ENCODE data around the gene DUS1L.

Gene DUS1L

DNA sequence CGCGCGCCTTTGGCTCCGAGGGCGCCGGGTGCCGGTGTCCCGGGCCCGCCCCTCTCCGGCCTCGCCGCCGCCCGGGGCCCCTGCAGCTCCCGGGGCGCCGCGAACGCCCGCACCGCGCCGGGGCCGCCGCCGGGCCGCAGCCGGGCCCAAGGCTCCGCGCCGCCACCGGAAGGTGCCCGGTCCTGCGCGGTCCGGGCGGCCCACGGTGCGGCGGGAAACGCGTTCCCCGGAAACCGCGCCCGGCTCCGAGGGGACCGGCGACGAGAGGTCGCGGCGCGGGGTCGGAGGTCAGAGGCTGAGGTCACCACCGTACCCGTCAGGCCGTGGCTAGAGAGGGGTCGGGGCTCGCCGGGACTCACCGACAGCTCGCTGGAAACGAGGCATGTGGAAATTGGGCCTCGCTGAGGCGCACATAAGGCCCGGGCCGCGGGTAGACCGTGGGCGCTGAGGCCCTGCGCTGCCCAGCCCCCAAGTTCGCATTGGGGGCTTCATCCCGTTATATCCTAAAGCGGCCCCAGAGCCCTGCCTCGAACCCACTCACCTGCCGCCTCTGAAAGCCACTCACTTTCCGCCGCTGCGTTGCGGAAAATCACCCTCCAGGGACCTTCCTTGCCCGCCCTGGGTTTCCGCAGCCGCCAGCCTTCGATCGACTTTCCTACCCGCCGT lies at the start of gene DUS1L:
Gene DUS1L, minus strand, starts transcription at position 167 of the 666 bp plus-strand sequence. CDS start 745 bp downstream, outside the sequence.
- peak; percentile 2 for DNase-seq

DNA sequence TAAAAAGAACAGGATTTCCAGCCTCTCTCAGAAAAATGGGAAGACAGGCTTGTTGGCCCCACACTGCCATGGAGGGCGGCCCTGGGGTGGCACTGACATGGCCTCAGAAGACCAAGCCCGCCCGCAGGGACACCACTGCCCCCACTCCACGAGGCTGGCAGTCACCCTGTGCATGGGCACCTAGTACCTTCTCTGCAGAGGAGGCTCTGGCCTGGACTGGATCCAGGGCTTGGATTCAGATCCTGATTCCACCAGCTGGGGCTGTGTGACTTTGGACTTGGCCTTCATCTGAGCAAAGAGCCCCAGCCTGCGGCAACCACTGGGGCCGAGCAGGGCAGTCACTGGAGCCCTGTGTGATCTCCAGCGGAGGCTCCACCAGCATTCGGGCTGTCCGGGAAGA lies 49.3 kb upstream of the DUS1L start:
- DNase-seq, result no peak

DNA sequence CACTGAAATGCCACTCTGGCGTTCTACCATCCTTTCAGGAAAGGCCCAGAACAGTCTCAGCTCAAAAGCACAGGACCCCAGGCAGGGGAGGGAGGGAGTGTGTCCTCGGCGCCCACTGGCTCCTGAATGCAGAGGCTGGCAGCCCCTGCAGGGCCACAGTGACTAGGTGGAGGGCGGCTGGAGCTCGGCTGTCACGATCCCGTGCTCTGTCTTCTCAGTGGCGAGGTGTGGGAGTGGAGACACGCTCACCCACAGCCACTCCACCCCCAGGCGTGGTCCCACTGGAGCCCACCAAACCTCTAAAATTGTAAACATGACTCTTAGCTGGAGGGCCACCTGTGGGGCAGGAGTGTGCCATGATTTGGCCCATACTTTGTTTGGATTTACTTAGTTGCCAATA lies 48.8 kb upstream of the DUS1L start:
- DNase-seq, result no peak

DNA sequence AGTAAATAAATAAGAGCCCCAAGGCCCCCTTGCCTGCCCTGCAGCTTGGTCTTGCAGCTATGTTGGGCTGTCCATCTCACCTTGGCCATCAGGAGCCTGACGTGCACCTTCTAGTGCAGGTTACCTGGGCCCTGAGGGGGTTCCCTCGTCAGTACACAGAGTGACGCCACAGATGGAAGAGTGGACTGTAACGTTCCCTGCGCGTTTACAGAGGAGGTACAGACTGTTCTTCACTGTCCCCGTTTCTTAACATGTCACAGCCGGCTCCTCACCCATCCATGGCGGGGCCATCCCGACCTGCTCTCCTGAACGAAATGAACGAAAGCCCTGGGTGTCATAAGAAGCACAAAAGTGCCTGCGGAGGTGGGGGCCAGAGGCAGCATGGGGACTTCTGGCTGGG lies 48.3 kb upstream of the DUS1L start:
- no peak for DNase-seq

DNA sequence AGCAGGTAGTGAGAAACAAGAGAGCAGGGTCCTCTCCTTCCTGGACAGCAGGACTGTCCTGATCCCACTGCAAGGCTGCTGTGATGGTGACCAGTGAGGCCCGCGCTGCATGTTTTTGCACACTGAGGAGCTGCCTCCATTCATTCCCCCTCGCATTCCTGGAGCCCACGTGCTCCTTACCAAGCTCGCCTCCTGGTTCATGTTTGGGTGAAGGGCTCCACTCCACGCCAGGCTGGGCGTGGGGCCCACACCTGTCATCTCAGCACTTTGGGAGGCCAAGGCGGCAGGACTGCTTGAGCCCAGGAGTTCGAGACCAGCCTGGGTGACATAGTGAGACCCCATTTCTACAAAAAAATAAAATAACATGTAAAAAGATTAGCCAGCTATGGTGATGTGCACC lies 47.8 kb upstream of the DUS1L start:
- no peak for DNase-seq

DNA sequence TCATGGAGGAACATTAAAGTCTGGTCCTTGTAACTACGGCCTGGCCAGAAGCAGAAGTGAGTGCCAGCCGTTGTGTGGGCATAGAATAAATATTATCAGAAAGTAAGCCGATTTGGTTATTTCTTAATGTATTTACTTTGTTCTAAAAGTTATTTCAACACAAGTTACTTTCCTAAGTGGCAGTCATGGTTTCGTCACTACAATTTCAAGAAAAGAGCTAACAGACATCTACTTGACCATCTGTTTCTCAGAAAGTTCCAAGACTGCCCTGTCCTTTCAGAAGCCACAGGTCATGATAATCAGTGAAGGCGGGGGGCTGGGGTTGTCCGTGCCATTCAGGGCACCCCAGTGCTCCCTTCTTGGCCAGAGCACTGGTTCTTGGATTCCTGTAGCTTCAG lies 47.3 kb upstream of the DUS1L start:
- DNase-seq, result no peak

DNA sequence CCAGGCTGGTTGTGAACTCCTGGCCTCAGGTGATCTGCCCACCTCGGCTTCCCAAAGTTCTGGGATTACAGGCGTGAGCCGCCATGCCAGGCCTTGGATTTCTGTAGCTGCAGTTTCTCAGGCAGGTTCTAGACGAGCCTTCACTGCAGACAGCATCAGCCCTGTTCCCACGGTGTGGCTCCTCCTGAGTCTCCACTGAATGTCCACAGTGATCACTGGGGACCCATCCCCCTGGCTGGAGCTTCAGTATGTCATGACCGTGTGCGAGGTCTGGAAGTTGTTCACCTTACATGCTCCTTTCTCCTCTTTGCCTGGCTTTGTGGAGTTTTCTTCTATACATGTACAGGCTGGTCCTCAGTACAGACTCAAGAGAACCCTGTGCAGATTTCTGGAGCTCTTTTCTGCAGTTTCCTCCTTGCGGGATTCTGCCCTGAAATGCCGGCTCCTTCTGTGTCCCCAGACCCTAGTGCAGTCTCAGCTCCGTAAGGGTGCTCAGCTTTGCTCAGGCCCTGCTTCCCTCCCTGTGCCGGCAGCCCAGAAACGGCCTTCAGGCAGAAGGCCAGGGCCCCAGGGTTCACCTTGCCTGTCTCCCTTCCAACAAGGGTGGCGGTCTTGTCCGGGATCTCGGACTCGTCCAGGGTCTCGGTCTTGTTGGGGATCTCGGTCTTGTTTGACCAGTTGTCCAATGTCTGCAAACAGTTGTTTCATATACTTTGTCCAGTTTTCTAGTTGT lies 46.7 kb upstream of the DUS1L start:
- DNase-seq, result no peak

DNA sequence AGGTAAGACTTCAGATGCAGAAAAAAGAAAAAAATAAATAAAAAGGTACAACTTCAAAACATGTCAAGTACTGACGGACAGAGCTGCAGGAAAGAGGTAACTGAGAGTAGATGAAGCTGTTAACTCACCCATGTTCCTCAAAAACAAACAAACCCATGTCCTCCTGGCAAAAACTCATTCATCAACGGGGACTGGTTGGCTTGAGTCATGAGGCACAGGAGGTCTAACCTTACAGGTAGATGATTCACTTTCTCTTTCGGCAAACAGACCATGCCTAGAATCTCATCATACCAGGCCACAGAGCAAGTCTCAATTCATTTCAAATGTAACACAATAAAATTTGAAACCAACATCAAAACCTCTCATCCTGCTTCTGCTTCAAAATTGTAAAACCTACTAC lies 44.7 kb upstream of the DUS1L start:
- DNase-seq, result no peak

DNA sequence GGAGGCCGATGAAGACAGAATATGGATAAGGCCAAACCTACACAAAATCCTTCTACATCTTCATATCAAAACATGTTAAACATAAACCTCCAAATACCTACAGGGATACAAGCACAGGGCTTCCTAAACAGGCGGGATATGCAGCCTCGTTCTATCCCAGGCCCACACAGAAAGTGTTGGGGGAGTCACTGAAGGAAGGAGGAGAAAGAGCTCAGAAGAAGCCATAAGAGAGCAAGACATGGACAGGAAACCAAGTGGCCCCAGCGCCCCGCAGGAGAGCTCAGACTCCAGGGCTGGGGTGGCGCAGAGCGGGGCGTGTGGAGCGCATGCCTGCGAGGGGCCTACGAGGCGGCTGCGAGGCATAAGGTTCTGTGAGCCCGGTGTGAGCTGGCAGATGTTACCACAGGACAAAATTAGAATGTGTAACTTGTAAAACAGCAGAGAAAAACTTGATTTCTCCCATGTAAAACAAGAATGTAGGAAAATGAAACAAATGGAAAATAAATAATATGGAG lies 43.4 kb upstream of the DUS1L start:
- DNase-seq, result no peak

DNA sequence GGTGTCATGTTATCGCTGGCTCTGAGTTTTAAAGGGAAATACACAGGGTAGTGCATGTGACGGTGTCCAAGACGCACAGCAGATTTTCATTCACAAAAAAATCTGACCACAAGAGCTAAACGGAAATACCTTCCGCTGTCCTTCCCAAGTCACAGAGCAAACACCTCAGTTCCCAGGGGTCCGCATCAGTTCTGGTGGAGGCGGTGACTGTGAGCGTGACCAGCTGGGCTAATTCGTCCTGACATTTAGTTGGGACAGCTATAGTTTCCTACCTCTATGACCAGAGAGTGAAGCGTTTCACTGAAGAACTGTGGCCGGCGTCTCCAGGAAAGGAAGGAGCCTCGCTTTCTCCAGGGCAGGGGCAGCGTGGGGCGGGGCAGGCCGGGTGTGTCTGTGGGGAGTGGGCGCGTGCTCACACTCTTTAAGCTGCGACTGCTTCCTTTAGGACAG lies 42.9 kb upstream of the DUS1L start:
- DNase-seq, result no peak

DNA sequence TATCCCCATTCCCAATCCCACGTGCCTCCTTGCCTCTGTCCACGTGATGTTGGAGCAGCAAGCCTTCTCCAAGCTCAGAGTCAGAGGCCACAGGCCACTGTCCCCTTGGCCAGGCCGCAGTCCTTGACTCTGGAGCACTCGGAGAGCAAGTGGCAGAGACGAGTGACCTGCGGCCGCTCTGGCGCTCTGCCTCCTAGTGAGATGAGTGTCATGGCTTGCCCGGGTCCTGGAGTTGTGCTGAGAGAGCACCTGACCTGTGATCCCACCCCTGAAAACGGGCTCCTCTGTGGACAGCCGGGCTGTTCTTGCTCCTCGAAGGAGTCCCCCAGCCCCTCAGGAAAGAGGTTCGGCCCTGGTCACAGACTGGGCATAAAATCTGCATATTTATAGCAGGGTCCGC lies 42.4 kb upstream of the DUS1L start:
- DNase-seq, result no peak

DNA sequence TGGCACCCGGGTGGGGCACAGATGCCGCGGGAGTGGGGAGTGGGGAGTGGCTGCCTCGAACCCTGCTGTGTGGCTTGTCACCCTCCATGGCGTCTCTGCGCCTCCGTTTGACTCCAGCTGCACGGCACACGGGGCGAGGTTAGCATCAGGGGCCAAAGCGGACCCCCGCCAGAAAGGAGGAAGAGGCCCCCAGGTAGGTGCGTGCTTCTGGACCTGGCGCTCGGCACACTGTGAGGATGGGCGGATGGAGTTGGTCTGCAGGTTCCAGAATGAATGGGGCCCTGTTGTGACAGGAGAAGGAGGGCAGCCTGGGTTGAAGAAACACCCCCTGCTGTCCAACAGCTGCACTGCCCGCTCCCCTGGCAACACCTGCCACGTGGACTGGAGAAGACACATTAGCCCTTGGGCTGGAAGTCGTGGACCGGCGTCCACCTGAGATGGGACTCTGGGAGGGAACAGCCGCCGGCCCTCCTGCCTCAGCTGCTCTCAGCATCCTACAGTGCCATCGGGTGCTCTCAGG lies 41.8 kb upstream of the DUS1L start:
- DNase-seq, result no peak

DNA sequence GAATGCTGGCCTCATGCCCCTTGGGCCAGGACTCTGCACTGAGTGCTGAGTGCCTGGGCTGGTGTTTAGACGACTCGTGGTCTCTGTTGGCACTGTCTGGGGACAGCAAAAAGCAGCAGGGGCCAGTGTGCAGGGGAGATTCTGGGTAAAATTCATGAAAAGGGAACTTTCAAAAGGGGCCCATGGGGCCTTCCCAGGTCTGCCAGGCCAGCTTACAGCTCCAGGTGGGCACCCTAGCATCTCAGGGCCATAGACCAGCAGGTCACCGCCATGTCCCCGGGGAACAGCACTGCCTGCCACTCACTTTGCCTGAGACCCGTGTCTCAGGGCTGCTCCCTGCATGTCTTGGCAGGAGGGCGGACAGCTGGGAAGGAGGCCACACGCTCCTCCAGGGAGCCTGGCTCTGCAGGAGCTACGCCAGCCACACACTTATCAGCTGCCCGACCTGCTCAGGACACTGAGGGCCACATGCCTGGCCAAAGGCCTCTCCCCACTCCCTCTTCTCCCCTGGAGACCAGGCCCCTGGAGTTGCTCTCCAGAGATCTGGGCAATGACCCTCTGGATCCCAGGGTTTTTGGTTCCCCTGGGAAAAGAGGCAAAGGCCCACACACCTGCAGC lies 41.2 kb upstream of the DUS1L start:
- no peak for DNase-seq

DNA sequence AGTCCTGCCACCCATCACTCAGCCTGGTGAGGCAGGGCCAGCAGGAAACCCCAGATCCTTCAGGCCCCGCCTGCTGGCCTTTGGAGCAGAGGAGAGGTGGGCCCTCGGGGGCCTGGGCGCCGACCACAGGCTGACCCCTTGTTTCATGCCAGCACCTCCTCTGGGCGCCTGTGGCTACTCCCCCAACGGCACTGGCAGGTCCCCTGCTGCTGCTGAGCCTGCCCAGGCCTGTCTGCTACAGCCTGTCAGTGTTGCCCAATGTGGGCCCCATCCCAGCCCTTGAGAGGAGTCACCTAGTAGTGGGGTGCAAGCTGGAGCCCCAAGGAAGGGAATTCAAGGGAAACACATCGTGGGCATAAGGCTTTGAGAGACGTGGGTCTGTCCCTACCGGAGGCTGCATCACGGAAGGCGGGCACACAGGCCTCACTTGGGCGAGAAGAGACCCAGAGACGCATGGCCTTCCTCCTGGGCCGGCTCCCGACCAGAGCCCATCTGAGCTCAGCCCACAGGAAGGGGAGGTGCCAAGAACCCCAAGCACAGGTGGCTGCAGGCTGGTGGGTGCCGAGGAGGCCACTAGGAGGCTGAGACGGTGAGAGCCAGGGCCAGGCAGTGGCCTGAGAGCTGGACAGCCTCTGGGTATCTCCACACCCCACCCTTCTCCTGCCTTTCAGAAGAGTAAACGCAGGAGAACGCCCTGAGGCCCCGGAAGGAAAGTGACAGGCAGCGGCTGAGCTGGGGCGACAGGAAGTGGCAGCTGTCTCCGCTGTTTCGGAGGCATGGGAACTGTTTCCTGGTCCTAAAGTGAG lies 40.5 kb upstream of the DUS1L start:
- peak; percentile 47 for DNase-seq

DNA sequence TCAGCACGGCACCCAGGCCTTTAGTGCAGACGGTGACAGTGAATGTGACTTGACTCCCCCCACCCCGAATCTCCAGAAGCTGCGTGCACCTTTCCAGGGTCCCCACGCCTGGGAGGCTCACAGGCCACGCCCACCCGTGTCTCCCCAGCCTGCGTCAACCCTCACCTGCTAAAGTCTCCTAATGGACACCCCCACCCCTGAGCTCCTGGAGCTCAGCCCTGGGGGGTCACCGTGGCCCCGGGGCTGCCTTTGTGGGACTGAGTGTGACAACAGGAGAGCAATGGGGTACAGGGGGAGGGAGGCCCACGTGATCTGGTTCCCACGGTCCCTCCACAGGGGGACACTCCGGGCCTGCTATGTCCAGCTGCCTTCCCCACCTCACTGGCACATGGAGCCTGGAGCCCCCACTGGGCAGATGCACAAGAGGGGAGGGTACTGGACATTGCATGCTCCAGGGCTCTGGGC lies 39.8 kb upstream of the DUS1L start:
- no peak for DNase-seq

DNA sequence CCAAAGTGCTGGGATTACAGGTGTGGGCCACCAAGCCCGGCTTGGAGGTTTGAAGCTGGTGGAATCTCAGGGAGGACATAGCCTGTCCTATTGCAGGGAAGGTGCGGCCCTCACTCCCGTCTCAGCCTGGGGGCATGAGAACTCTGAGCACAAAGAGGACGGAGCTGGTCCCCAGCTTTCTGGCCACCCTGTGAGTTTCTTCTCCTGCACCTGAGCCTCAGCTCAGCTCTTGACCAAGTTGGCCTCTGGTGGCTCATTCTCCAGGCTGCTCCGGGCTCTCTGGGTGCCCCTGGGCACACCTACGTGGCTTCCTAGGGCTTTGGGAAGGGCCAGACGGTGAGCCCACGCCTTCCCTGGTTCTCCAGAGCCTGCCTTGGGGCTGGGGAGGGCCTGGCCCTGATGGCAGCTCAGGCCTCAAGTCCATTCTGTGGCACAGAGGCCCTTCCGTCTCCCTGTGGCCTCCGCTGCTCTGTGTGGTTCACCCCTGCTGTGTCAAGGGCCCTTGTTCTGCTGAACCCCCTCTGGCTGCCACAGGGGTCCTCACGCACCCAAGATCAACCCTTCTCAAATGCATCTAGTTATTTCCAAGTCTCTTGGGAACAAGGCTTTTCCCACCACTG lies 39.3 kb upstream of the DUS1L start:
- no peak for DNase-seq

DNA sequence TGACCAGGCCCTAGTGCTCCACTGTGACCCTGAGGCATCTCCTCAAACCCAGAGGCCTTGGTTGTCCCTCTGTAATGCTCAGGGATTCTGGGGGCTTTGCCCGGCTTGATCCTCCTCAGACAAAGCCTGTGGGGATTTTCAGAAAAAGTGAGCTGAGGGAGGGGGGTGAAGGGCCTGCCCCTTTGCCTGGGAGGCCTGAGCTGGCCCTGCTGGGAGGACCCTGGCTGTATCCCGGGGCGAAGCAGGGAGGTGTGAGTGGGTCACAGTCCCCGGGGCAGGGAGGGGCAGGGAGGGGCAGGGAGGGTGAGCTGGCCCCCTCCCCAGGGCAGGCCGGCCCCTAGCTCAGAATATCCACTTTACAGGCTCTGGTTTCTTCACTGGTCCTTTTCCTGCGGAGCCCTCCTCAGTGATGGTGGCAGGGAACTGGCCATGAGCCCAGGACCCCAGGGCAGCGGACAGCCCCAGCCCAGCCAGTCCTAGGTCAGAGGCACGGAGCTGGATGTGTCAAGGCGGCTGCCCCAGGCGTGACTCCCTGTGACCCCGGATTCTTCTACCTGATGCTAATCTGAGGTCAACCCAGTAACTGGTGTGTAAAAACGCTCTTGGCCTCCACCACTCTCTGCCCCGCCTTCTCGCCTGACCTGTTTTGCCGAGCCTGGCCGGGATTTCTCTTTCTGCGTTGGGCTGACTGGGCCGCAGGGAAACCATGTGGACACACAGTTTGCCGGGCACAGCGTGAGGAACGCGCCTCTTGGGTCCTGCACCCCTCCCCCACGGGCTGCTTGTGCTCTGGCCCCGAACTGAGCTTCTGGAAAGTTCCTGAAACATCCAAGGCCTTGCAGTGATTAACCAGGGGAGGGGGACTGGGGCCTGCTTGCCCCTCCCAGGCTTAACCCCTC lies 38.2 kb upstream of the DUS1L start:
- no peak for DNase-seq

DNA sequence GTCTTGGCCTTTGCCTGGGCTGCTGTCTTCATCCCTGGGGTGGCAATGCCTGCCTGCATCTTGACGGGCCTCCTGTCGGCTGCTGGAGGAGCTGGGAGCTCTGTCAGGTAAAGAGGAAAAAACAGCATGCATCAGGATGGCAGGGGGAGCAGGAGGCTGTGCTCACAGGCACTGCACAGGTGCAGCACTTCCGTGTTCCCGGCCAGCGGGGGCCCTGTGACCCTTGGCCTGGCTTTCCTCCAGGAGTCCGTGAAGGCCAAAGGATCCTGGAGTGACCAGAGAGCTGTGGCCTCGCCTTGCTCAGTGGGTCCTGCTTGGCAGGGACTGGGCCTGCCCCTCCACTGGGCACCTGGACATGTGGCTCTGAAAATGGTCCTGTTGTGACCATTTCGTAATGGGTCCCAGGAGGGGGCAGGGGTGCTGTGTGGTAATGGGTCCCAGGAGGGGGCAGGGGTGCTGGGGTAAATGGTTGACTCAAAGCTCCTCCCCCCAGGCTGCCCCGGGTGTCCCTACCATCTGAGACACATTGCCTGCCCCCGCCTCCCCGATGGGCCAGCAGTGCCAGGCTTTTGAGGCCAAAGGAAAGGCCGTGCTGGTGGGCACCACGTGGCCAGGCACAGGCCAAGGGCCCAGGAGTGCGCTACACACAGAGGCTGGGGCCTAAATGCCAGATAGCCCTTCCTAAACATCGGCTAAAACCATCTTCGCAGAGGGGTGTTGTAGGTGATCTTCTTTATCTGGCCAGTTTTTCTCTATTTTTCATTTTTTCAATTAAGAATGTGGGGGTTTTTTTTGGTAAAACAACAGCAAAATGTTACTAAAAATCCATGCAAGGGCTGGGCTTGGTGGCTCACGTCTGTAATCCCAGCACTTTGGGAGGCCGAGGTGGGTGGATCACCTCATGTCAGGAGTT lies 36.4 kb upstream of the DUS1L start:
- DNase-seq, result no peak

DNA sequence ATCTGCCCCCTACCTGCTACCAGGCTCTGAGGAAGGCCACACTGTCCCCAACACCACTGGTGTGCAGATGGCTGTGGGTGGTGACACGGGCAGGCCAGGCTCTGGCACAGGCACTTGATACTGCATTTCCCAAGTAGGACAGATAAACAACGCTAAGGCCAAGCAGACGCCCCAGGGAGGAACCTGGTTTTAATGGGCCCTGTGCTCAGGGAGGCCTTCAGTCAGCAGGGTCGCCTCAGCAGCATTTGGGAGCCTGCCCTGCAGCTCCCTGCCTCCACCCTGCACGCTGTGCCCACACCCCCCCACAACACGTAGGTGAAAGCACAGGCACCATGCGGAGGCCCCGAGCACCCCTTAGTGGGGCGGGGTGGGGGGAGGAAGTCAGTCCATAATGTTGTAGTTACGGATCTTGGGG lies 35.7 kb upstream of the DUS1L start:
- DNase-seq, result no peak
